HFFc6 (cell line): Measurements from ENCODE around the gene MED15. TPM values are rescaled to one million over a fixed set of nuclear protein-coding genes. Genes with fewer than 3 reads are reported as not detected.

Experiments used
- DNase-seq: peaks from one replicate; pipeline ENCODE4 v3.0.0-alpha.2; 2018
- H3K27ac Mint-ChIP-seq: 2 replicates; pipeline ENCODE4 v1.8.0; 2020; ENCODE audit warnings: mild to moderate bottlenecking, mixed read lengths
- H3K27me3 Mint-ChIP-seq: 2 replicates; pipeline ENCODE4 v1.8.0; 2021; ENCODE audit warnings: mild to moderate bottlenecking, moderate library complexity, mixed read lengths; ENCODE audit not compliant: insufficient read depth
- H3K36me3 Mint-ChIP-seq: 2 replicates; pipeline ENCODE4 v1.8.0; 2021; ENCODE audit warnings: low read depth, mixed read lengths
- H3K4me1 Mint-ChIP-seq: 2 replicates; pipeline ENCODE4 v1.8.0; 2020; ENCODE audit warnings: low read depth, mixed read lengths
- H3K4me3 Mint-ChIP-seq: 2 replicates; pipeline ENCODE4 v1.8.0; 2020; ENCODE audit warnings: mild to moderate bottlenecking, moderate library complexity, mixed read lengths
- H3K9me3 Mint-ChIP-seq: 2 replicates; pipeline ENCODE4 v1.8.0; 2020; ENCODE audit warnings: mild to moderate bottlenecking, mixed read lengths
- total RNA-seq, 6 experiments: library from RNA; stranded (reverse); fragmentation: NEBNext Ultra II Directional; extraction: Animal tissue kit (Norgen Biotek cat#: 25700); gene quantifications; 2 replicates in 1 of 6; 3 replicates in 5 of 6; pipeline ENCODE4 v1.2.3, GENCODE V29; 2021
- TF ChIP-seq, protein P1 (sequence below): fragments of 200-600 bp; sonication (generic); IDR thresholded peaks from 2 replicates; pipeline ENCODE4 v1.5.0; 2021; ENCODE audit warnings: antibody characterized with exemption, mild to moderate bottlenecking

MED15 gene
- total RNA-seq, 6 experiments from 2014 or later: 128 to 148 (median 136) TPM

DNA sequence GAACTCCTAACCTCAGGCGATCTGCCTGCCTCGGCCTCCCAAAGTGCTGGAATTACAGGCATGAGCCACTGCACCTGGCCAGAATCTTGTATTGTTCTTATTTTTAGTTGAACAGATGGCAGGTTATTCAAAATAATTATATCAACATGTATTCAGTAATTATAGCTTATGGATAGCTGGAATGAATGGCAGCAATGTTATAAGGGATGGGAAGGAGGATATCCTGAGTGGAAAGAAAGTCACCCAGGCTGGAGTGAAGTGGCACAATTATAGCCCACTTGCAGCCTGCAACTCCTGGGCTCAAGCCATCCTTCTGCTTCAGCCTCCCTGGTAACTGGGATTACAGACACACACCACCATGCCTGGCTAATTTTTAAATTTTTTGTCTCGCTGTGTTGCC lies 88.1 kb downstream of the MED15 start:
- Mint-ChIP-seq H3K9me3 (no peaks in the 10 kb centered on the region), H3K4me3 (no peak overlapping the region), H3K36me3 (no peaks in the 10 kb centered on the region), H3K27me3 (peaks cover 19% of the 10 kb centered on the region), H3K27ac (no peak overlapping the region), H3K4me1 (no peaks in the 10 kb centered on the region)
- TF ChIP-seq, protein P1, sequence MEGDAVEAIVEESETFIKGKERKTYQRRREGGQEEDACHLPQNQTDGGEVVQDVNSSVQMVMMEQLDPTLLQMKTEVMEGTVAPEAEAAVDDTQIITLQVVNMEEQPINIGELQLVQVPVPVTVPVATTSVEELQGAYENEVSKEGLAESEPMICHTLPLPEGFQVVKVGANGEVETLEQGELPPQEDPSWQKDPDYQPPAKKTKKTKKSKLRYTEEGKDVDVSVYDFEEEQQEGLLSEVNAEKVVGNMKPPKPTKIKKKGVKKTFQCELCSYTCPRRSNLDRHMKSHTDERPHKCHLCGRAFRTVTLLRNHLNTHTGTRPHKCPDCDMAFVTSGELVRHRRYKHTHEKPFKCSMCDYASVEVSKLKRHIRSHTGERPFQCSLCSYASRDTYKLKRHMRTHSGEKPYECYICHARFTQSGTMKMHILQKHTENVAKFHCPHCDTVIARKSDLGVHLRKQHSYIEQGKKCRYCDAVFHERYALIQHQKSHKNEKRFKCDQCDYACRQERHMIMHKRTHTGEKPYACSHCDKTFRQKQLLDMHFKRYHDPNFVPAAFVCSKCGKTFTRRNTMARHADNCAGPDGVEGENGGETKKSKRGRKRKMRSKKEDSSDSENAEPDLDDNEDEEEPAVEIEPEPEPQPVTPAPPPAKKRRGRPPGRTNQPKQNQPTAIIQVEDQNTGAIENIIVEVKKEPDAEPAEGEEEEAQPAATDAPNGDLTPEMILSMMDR: no peak
- DNase-seq: no peak

- Mint-ChIP-seq H3K4me1 (no peaks in the 10 kb centered on the region), H3K9me3 (no peaks in the 10 kb centered on the region), H3K4me3 (no peak overlapping the region), H3K27ac (no peak overlapping the region), H3K36me3 (no peaks in the 10 kb centered on the region), H3K27me3 (peaks cover 25% of the 10 kb centered on the region)
- TF ChIP-seq, protein P1: no peak
- DNase-seq: no peak
These were observed 91.7 kb downstream of the MED15 start for GRCh38 chr22:20599117-20599516.

- H3K27ac Mint-ChIP-seq: no peak overlapping the region
- no peaks in the 10 kb centered on the region for H3K4me1 Mint-ChIP-seq
- peaks cover 28% of the 10 kb centered on the region for H3K27me3 Mint-ChIP-seq
- TF ChIP-seq, protein P1: no peak
- H3K9me3 Mint-ChIP-seq: no peaks in the 10 kb centered on the region
- no peak for DNase-seq
- H3K4me3 Mint-ChIP-seq: no peak overlapping the region
- H3K36me3 Mint-ChIP-seq: no peaks in the 10 kb centered on the region
These were observed 92.8 kb downstream of the MED15 start for GRCh38 chr22:20600137-20600673.

GRCh38 chr22:20601308-20601707 lies 93.9 kb downstream of the MED15 start:
- Mint-ChIP-seq H3K27me3 (peaks cover 23% of the 10 kb centered on the region), H3K27ac (no peak overlapping the region), H3K4me1 (no peaks in the 10 kb centered on the region), H3K9me3 (no peaks in the 10 kb centered on the region), H3K4me3 (no peak overlapping the region), H3K36me3 (no peaks in the 10 kb centered on the region)
- TF ChIP-seq, protein P1: no peak
- DNase-seq: no peak

GRCh38 chr22:20602609-20603164 lies 95.3 kb downstream of the MED15 start:
- Mint-ChIP-seq H3K4me1 (no peaks in the 10 kb centered on the region), H3K27ac (no peak overlapping the region), H3K36me3 (no peaks in the 10 kb centered on the region), H3K4me3 (no peak overlapping the region), H3K9me3 (no peaks in the 10 kb centered on the region), H3K27me3 (peaks cover 23% of the 10 kb centered on the region)
- no peak for DNase-seq
- TF ChIP-seq, protein P1: 0 out of 2 replicates have a peak, but pooled peaks have one; percentile 13
